Skeletal muscle tissue (tissue), 1 donor: ENCODE data around the gene BSPRY. TPM values are rescaled to one million over a fixed set of nuclear protein-coding genes. Genes with fewer than 3 reads are reported as not detected.

Experiments
- total RNA-seq: library from RNA; depleted of rRNA; stranded (reverse); fragments of >200 nt; gene quantifications from one replicate; pipeline ENCODE4 v1.2.3, GENCODE V29; 2014

Gene BSPRY
- total RNA-seq, 1 donor from 2014 or later: 1.0 TPM

Other genes with a start within 250 kb of the BSPRY start
- 5.2 TPM for gene SLC31A2, start 198.5 kb upstream of the BSPRY start, total RNA-seq
- 11.5 TPM for gene FKBP15, start 128.3 kb upstream of the BSPRY start, total RNA-seq
- gene SLC31A1, start 128.0 kb upstream of the BSPRY start, total RNA-seq: 9.9 TPM
- 28.2 TPM for gene CDC26, start 74.0 kb upstream of the BSPRY start, total RNA-seq
- 19.3 TPM for gene PRPF4, start 73.9 kb upstream of the BSPRY start, total RNA-seq
- not detected for gene RNF183, start 46.2 kb upstream of the BSPRY start, total RNA-seq
- 2.1 TPM for gene WDR31, start 9.3 kb upstream of the BSPRY start, total RNA-seq
- gene HDHD3, start 27.4 kb downstream of the BSPRY start, total RNA-seq: 3.7 TPM
- gene ALAD, start 51.7 kb downstream of the BSPRY start, total RNA-seq: 8.4 TPM
- 32.4 TPM for gene POLE3, start 61.1 kb downstream of the BSPRY start, total RNA-seq
- gene C9orf43, start 61.2 kb downstream of the BSPRY start, total RNA-seq: 0.52 TPM
- gene RGS3, start 114.2 kb downstream of the BSPRY start, total RNA-seq: 48.0 TPM